H1 (cell line): Measurements from ENCODE around the gene RAPGEF5. TPM values are rescaled to one million over a fixed set of nuclear protein-coding genes. Genes with fewer than 3 reads are reported as not detected.

Source experiments
- RAD21 ChIP-seq, 2 experiments: IDR thresholded peaks in 1 of 2; conservative IDR thresholded peaks in 1 of 2; 2 replicates each; pipeline ENCODE4 v1.6.1; 2011; ENCODE audit warnings: low read depth in 2 of 2, low read length in 2 of 2, improper control_type of control experiment in 1 of 2, inconsistent platforms in 1 of 2, mild to moderate bottlenecking in 1 of 2, moderate library complexity in 1 of 2
- polyA plus RNA-seq, 7 experiments: library from polyadenylated mRNA; depleted of rRNA in 3 of 7; stranded (reverse) in 5 of 7; unstranded in 2 of 7; fragments of >200 nt in 5 of 7; fragments of 200-250 nt in 2 of 7; gene quantifications; 1 replicate in 5 of 7; 2 replicates in 1 of 7; 4 replicates in 1 of 7; pipeline versions ENCODE4 v1.2.1 to v1.2.3, GENCODE V29; 2011 to 2013; ENCODE audit warnings: missing spikeins in 2 of 7, mixed read lengths in 2 of 7
- total RNA-seq: library from RNA; stranded (reverse); fragmentation: NEBNext Ultra II Directional; extraction: Animal tissue kit (Norgen Biotek cat#: 25700); gene quantifications from 2 replicates; pipeline ENCODE4 v1.2.1, GENCODE V29; 2021
- TF ChIP-seq, protein P1 (sequence below): IDR thresholded peaks from 2 replicates; pipeline ENCODE4 v1.6.1; 2012; ENCODE audit warnings: low read length, inconsistent platforms

RAPGEF5 gene
- total and polyA plus RNA-seq, 2 of the 8 experiments (the other 6 are each of a cell fraction or from before 2014, with no cell fraction given): 4.4 to 22.9 TPM

DNA sequence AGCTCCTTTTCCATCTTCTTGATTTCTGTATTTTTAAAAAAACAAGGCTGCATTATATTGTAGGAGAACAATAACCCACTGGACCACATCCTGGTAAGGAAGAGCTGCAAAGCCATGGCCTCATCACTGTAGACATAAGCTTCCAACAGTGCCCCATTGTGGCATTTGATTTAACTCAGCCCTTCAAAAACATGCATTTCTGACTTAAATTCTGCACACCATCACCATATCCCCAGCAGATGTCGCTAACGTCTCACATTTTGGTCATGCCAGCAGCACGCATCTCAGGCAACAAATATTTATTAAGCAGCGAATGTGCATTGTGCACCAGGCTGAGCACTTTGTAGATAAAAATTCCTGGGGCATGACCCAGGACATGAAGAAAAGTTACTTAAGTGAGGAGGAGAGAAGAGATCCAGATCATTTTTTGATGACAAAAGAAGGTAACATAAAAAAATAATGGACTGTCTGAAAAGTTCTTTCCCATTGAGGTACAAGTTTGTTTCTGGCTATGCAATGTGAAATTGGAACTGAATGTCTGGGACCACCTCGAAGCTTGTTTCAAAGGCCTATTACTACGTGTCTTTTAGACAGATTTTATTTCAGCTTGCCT lies 246.6 kb downstream of the RAPGEF5 start (continued):
- TF ChIP-seq RAD21 (IDR thresholded peaks at IDR 0.05 in 1 of 2, conservative IDR thresholded peaks at IDR 0.05 in 1 of 2; ENCODE audit: low read depth in 2 of 2, low read length in 2 of 2): peak; percentile 99
- TF ChIP-seq, protein P1, sequence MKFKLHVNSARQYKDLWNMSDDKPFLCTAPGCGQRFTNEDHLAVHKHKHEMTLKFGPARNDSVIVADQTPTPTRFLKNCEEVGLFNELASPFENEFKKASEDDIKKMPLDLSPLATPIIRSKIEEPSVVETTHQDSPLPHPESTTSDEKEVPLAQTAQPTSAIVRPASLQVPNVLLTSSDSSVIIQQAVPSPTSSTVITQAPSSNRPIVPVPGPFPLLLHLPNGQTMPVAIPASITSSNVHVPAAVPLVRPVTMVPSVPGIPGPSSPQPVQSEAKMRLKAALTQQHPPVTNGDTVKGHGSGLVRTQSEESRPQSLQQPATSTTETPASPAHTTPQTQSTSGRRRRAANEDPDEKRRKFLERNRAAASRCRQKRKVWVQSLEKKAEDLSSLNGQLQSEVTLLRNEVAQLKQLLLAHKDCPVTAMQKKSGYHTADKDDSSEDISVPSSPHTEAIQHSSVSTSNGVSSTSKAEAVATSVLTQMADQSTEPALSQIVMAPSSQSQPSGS: 0 out of 2 replicates have a peak, but pooled peaks have one; percentile 41
- TF ChIP-seq, all 59 proteins: peak for 6
